ENCODE measurements around the gene STAP2. TPM values are rescaled to one million over a fixed set of nuclear protein-coding genes. Genes with fewer than 3 reads are reported as not detected.

STAP2 gene
- polyA plus RNA-seq, 3 donors from 2014 or later: 0.89 to 4.2 TPM; not detected in 1

DNA sequence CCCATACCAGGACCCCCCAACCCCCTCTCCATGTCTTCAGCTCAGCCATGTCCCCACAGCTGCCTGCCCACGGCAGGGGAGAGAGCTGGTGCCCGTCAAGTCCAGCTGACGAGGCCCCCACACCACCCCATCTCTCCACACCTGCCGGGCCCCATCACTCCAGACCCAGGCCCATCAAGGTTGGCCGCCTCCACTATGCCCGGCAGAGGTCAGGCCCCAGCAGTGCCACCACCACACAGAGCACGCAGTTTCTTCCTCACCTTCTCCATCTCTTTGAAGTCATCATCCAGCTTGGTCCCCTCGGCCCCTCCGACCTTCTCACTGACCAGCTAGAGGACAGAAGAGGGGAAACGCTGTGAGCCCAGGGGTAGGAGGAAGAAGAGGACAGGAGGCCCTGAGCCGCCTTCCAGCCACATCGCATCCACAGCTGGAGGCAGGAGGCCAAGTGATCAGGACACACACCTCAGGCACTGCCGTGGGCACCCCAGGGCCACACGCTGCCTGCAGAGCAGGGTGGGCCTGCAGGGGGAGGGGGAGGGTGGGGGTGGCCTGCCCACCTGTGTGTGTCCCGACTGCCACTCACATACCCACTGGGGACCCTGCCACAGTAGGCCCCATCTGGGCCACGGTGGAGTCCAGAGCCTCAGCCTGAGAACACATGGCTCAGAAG, 28.2 kb upstream of the STAP2 start:
- H3K4me1 Mint-ChIP-seq: peaks cover 38% of the 10 kb centered on the region in 2 donors
- no peak for DNase-seq
- H3K27me3 Mint-ChIP-seq (ENCODE audit: low read depth in 3 of 3): peaks cover 1 to 9% (median 2%) of the 10 kb centered on the region in 3 donors
- H3K9me3 Mint-ChIP-seq: no peaks in the 10 kb centered on the region
- peak overlapping the region in 4 of 6 donors; percentile 55 to 98 (median 78) for H3K27ac Mint-ChIP-seq
- peaks cover 0 to 3% (median 0%) of the 10 kb centered on the region in 3 donors for H3K36me3 Mint-ChIP-seq
- peak overlapping the region in 2 of 5 donors; percentile 40 to 53 for H3K4me3 Mint-ChIP-seq

DNA sequence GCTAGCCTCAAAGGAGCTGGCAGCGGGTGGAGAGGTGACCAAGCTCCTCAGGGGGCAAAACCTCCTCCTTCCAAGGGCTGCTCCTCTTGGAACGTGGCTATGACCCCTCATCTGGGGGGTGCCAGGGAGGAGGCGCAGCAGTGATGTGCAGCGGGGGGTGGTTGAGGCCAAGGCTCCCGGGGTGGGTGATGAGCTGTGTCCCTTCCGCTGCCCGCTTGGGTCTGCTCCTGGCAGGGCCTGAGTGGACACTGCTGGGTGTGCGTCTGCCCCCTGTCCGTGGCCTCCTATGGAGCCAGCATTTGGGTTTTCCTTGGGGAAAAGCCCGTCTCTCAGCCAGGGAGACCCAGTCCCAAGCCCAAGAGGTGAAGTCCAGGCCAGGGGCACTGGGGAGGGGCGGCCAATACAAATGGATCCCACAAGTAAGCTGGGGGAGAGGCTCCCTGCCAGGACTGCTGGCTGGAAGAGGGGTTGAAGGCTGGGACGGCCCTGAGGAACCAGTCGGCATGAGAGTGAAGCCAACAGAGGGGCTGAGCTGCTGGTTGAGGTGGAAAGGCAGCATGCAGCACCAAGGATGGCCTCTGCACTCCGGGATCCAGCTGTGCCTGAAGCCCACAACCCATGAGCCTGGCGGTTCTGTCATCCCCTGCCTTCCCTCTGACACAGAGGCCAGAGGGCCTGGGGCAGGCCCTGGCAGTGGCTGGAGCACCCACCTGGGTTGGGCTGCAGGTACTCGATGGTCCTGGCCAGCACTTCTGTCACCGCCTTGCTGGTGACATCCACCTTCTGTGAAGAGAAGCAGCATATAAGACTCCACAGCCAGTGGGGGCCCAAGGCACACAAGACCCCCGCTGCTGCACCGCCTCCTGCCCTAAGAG, 27.4 kb upstream of the STAP2 start:
- no peak overlapping the region for H3K4me3 Mint-ChIP-seq
- peaks cover 0 to 3% (median 0%) of the 10 kb centered on the region in 3 donors for H3K36me3 Mint-ChIP-seq
- no peak for DNase-seq
- peak overlapping the region in 1 of 6 donors; percentile 29 for H3K27ac Mint-ChIP-seq
- no peaks in the 10 kb centered on the region for H3K9me3 Mint-ChIP-seq
- peaks cover 1 to 9% (median 2%) of the 10 kb centered on the region in 3 donors for H3K27me3 Mint-ChIP-seq (ENCODE audit: low read depth in 3 of 3)
- peaks cover 34 to 35% of the 10 kb centered on the region in 2 donors for H3K4me1 Mint-ChIP-seq

DNA sequence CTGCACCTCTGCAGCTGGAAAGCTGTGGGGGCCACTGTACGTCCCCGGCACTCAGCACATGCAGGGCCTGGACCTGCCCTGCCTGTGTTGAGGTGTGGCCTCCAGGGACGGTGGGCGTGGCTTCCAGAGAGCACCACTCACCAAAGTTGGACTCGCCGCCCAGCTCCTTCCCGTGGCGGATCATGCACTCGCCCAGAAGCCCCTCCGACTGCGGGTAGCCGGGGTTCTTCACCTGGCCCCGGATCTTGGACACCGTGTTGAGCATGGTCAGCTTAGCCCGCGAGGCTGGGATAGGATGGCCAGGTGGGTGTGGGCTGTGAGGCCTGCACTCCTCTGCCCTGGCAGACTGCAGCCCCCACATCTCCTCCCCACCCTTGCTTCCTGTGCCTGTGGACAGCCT, 26.7 kb upstream of the STAP2 start:
- Mint-ChIP-seq H3K4me3 (no peak overlapping the region), H3K36me3 (peaks cover 0 to 3% (median 0%) of the 10 kb centered on the region in 3 donors), H3K4me1 (peaks cover 27 to 28% of the 10 kb centered on the region in 2 donors), H3K9me3 (no peaks in the 10 kb centered on the region), H3K27me3 (ENCODE audit: low read depth in 3 of 3) (peaks cover 0 to 9% (median 1%) of the 10 kb centered on the region in 3 donors), H3K27ac (no peak overlapping the region)
- DNase-seq: no peak

DNA sequence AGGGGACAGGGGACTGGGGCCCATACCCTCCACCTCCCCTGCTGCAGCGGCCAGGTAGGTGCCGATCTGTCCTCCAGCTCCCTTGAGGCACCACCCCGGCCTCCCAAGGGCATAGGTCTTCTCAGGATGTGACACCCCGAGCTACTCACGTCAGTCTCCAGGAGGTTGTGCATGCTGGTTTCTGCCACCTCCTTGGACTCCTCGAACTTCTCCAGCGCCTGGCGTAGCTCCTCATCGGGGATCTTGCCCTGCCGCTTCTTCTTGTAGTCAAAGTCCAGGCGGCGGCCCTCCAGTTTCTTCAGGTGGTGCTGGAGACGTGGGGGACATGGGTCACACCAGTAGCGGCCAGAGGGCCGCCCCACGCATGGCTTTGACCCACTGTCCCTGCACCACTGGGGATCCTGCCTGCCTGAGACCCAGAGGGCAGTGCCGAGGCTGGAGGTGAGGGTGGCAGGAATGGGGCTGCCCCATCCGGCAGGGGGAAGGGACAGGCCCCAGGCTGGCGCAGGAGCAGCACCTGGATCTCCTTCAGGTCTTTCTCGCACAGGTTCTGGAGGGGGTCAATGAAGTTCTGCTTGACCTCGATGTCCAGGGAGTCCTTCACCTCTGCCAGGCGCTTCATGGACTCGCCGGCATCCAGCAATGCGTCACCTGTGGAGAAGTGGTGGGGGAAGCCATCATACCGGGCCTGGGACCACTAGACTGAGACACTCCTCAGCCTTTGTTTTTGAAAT, 25.1 kb upstream of the STAP2 start:
- no peak overlapping the region for H3K27ac Mint-ChIP-seq
- no peak overlapping the region for H3K4me3 Mint-ChIP-seq
- H3K36me3 Mint-ChIP-seq: peaks cover 0 to 3% (median 0%) of the 10 kb centered on the region in 3 donors
- peaks cover 0 to 5% (median 1%) of the 10 kb centered on the region in 3 donors for H3K27me3 Mint-ChIP-seq (ENCODE audit: low read depth in 3 of 3)
- H3K4me1 Mint-ChIP-seq: peaks cover 12 to 13% of the 10 kb centered on the region in 2 donors
- no peaks in the 10 kb centered on the region for H3K9me3 Mint-ChIP-seq
- DNase-seq: no peak

DNA sequence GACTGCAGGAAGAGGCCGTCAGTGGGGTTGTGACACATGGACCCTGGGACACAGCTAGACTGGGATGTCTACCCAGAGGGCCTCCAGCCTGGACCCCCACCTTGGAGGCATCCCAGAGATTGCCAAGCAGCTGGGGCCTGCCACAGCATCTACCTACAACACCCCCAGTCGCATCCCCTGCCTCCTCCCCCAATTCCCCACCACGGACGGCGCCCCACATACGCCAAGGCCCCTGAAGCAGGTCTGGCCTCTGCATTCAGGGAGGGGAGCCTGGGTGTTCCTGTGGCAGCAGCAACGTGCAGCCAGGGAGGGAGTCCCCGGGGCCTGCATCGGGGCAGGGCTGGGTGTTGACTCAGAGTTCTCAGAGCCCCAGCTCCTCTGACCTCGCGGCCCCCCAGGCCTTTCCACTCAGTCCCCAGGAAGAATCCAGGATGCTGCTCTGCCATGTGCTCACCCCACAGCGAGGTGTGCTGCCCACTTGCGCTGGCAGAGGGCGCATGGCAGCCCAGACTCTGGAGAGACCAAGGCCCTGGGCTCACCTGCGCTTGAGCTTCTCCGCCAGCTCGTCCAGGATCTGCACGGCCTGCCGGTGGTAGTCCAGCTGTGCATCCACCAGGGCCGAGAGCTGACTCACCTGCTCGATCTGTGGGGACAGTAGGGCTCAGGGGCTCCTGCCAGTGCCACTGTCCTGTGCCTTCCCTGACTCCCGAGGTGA, 24.4 kb upstream of the STAP2 start:
- no peak overlapping the region for H3K27ac Mint-ChIP-seq
- peaks cover 0 to 4% (median 1%) of the 10 kb centered on the region in 3 donors for H3K27me3 Mint-ChIP-seq (ENCODE audit: low read depth in 3 of 3)
- no peak overlapping the region for H3K4me3 Mint-ChIP-seq
- peaks cover 0 to 3% (median 0%) of the 10 kb centered on the region in 3 donors for H3K36me3 Mint-ChIP-seq
- H3K9me3 Mint-ChIP-seq: no peaks in the 10 kb centered on the region
- no peak for DNase-seq
- peaks cover 5% of the 10 kb centered on the region in 2 donors for H3K4me1 Mint-ChIP-seq

- H3K4me3 Mint-ChIP-seq: no peak overlapping the region
- H3K36me3 Mint-ChIP-seq: peaks cover 0 to 3% (median 0%) of the 10 kb centered on the region in 3 donors
- H3K27me3 Mint-ChIP-seq (ENCODE audit: low read depth in 3 of 3): peaks cover 0 to 2% (median 1%) of the 10 kb centered on the region in 3 donors
- no peaks in the 10 kb centered on the region for H3K9me3 Mint-ChIP-seq
- H3K27ac Mint-ChIP-seq: no peak overlapping the region
- H3K4me1 Mint-ChIP-seq: no peaks in the 10 kb centered on the region
- DNase-seq: no peak
These were observed 23.6 kb upstream of the STAP2 start for GRCh38 chr19:4362101-4362828.

DNA sequence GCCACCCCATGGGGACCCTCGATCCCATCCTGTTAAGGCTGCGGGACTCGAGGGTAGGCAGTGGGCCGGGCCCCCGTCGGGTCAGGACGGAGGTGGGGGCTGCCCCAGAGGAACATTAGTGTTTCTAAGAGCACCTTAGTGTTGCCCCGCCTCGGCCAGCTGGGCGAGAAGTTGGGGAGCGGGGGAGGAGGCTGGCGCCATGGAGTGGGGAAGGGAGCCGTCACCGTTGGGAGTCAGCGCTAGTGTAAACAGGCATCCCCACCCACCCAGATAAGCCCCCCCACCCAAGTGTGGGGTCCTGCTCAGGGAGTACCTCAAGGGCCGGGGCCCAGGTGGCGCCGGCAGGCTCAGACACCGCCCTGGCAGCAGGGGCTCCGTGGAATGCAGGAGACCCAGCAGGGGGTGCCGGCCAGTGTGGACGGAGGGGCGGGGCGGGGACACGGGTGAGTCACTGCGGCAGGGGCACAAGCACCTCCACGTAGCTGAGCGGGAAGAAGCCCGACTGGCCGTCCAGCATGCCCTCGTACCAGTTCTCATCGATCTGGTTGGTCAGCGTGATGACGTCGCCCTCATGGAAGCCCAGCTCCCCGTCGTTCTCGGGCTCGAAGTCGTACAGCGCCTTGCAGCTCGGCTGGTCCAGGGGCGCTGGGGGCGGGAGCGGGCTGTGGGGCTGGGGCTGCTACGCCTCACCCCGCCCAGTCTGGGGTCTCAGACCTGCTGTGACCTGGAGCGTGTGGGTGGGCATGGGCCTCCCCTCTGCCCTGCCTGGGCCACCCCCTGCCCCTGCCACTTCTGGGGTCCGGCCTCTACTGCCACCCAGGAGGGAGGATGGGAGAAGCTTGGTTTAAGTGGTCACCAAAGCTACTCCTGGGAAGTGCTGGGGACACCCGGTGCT, 22.8 kb upstream of the STAP2 start:
- peaks cover 0 to 2% (median 1%) of the 10 kb centered on the region in 3 donors for H3K27me3 Mint-ChIP-seq (ENCODE audit: low read depth in 3 of 3)
- no peak for DNase-seq
- H3K36me3 Mint-ChIP-seq: peaks cover 0 to 3% (median 0%) of the 10 kb centered on the region in 3 donors
- H3K4me3 Mint-ChIP-seq: no peak overlapping the region
- H3K4me1 Mint-ChIP-seq: no peaks in the 10 kb centered on the region
- no peak overlapping the region for H3K27ac Mint-ChIP-seq
- H3K9me3 Mint-ChIP-seq: no peaks in the 10 kb centered on the region

DNA sequence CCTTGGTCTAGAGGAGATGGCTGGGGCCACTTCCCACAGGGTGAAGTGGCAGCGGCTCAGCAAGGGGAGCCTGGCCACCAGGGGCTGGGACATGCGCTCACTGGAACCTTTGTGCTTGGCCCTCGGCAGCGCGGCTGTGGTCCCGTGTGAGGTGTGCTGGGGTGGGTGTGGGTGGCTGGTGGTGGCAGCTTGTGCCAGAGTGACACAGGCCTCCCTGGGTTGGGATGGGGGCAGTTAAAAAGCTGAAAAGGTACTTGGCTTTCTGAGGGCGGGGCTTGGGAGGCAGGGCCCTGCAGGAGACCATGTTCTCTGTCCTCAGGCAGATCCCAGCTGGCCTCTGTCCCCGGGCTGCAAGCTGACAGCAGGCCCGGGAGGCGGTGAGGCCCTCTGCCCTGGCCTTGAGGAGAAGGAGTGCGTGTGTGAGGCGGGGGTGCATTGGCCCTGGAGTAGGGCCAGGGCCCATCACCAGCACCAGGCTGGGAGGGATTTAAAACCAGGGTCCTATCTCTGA, 22.1 kb upstream of the STAP2 start:
- Mint-ChIP-seq H3K27me3 (ENCODE audit: low read depth in 3 of 3) (peaks cover 0 to 2% (median 1%) of the 10 kb centered on the region in 3 donors), H3K4me3 (no peak overlapping the region), H3K27ac (no peak overlapping the region), H3K9me3 (no peaks in the 10 kb centered on the region), H3K4me1 (no peaks in the 10 kb centered on the region), H3K36me3 (peaks cover 0 to 3% (median 0%) of the 10 kb centered on the region in 3 donors)
- no peak for DNase-seq

DNA sequence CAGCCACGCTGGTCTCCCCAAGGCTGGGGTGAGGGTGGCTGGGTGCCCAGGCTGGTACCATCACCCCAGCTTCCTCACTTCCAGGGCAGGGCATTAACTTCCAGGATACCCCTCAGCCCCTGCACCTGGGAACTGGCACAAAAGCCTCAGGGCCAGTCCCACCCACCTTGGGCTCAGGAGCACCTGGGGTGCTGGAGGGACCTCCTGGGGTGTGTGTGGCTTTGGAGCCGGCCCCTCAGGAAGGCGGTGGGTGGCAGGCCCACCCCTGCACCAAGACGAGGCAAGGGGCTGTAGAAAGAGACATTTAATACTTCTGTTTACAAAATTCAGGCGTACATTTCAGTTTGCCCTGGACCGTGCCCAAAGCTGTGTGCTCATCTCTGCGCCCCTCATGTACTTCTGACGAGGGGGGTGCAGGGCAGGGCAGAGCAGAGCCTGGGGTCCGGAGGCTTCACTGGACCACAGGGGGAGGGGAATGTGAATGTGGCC, 21.5 kb upstream of the STAP2 start:
- H3K9me3 Mint-ChIP-seq: no peaks in the 10 kb centered on the region
- peaks cover 0 to 2% (median 1%) of the 10 kb centered on the region in 3 donors for H3K27me3 Mint-ChIP-seq (ENCODE audit: low read depth in 3 of 3)
- H3K4me3 Mint-ChIP-seq: no peak overlapping the region
- H3K27ac Mint-ChIP-seq: no peak overlapping the region
- H3K4me1 Mint-ChIP-seq: no peaks in the 10 kb centered on the region
- DNase-seq: no peak
- H3K36me3 Mint-ChIP-seq: peaks cover 0 to 3% (median 0%) of the 10 kb centered on the region in 3 donors

DNA sequence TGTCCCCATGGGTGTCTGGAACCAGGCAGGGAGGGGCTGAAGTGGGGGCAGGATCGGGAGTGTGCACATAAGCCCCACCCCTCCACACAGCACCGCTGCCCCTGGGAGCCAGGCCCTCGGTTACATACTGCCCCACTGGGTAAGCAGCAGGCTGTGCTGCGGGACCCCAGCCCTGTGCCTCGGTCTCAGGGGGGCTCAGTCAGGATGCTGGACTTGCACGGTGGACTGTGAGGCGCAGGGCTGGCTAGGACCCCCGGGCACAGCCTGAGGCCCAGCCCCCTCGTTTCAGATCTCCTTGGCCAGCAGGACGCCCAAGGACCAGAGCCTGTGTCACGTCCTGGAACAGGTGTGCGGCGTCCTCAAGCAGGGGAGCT, 21.0 kb upstream of the STAP2 start:
- Mint-ChIP-seq H3K27ac (no peak overlapping the region), H3K4me1 (no peaks in the 10 kb centered on the region), H3K27me3 (ENCODE audit: low read depth in 3 of 3) (peaks cover 0 to 2% (median under 1%) of the 10 kb centered on the region in 3 donors), H3K4me3 (no peak overlapping the region), H3K9me3 (no peaks in the 10 kb centered on the region), H3K36me3 (peaks cover 0 to 3% (median 0%) of the 10 kb centered on the region in 3 donors)
- DNase-seq: no peak

DNA sequence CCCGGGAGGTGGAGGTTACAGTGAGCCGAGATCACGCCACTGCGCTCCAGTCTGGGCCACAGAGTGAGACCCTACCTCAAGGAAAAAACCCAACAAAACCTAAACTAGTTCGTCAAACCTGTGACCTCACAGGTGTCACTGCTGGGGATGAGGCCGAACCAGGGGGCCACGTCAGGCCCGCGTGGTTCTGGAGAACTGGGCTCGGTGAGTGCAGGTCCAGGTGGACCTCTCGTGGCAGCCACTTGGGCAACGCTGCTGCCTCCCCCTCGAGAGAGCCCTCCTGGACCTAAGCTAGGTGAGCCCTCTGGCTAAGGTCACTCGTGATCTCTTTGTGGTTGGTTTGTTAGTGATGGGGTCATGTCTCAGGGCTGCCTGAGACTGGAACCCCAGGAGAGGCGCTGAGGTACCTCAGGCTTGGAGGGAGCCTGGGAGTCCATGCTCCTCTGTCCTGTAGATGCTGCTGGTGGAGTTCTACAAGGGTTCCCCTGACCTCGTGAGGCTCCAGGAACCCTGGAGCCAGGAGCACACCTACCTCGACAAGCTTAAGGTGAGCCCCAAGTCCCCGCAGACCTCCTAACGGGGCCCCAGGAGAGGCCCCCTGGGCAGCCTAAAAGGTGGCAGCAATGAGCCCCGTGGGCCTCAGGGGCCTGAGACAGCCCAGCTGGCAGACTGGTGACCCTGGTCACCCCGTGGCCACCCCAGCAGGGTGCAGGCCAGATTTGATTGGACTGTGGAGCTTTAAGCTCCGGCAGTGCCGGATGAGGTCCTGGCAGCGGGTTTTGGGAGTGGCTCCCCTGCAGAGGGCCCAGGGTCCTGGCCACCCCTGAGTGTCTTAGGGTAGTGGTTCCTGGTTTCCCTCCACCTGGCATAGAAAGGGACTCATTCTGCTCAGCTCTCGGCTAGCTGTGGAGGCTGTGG, 20.3 kb upstream of the STAP2 start:
- DNase-seq: no peak
- Mint-ChIP-seq H3K4me3 (no peak overlapping the region), H3K27me3 (ENCODE audit: low read depth in 3 of 3) (peaks cover 0 to 2% (median 0%) of the 10 kb centered on the region in 3 donors), H3K36me3 (peaks cover 0 to 3% (median 0%) of the 10 kb centered on the region in 3 donors), H3K9me3 (no peaks in the 10 kb centered on the region), H3K27ac (no peak overlapping the region), H3K4me1 (no peaks in the 10 kb centered on the region)
